Fibroblast of peridontal ligament (primary cell): ENCODE results near the gene RIPPLY2.

Source experiments
- DNase-seq: peaks from one replicate; pipeline ENCODE4 v3.0.0-alpha.2; 2010; ENCODE audit errors: extremely low read depth

RIPPLY2 gene

DNA sequence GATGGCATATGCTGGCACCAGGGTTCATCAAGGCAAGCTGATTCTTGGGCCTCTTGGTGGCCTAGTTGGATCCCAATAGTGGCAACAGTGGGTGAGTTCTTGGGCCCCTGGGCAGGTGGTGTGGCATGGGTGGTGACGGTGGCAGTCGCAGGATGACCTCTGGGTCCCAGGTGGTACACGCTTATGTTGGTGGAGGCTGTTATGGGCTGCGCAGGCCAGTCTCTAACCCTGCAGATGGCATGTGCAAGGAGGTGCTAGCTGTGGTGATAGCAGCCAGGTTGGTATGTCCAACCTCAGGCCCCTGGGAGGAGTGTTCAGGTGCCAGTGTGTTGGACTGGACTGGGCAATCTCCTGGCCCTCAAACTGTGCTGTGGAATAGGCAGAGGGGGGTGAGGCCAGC, 52.5 kb downstream of the RIPPLY2 start:
- DNase-seq = no peak
